Panc1 (cell line): ENCODE data around the gene SRP68. TPM values are rescaled to one million over a fixed set of nuclear protein-coding genes. Genes with fewer than 3 reads are reported as not detected.

Experiments
- ATAC-seq: fragments of 200-7000 bp; cut with Tn5 transposase; 2 replicates; pipeline ENCODE4 v1.9.1; 2020; ENCODE audit warnings: mild to moderate bottlenecking, moderate library complexity
- BruUV-seq: library from RNA; stranded (reverse); fragments of 400-500 nt; replicated peaks from 2 replicates; lab custom pipeline; 2021; lab: Mats Ljungman, UMichigan
- CTCF ChIA-PET: fragments of 300-600 bp; sonication (Branson Sonifier 250); formaldehyde crosslinking; loops from one replicate; lab custom pipeline; 2022; ENCODE audit warnings: antibody characterized with exemption; lab: Charles Lee
- POLR2A ChIA-PET: fragments of 300-600 bp; sonication (Branson Sonifier 250); formaldehyde crosslinking; loops from one replicate; lab custom pipeline; 2022; ENCODE audit warnings: antibody characterized with exemption; lab: Charles Lee
- DNase-seq: peaks from one replicate; pipeline ENCODE4 v3.0.0-alpha.2; 2010; ENCODE audit warnings: low read depth, low spot score
- H3K27ac ChIP-seq: 2 replicates; pipeline ENCODE4 v1.5.1; 2011; ENCODE audit warnings: mild to moderate bottlenecking, low read length, inconsistent platforms
- H3K27me3 ChIP-seq: fragments of 200-500 bp; sonication (Bioruptor generic); 2 replicates; pipeline ENCODE4 v1.6.0; 2014; ENCODE audit warnings: low read length, inconsistent platforms; ENCODE audit not compliant: control insufficient read depth, insufficient read depth
- H3K36me3 ChIP-seq: fragments of 200-500 bp; sonication (Bioruptor generic); 2 replicates; pipeline ENCODE4 v1.5.1; 2014; ENCODE audit warnings: inconsistent platforms, mild to moderate bottlenecking, low read length, moderate library complexity; ENCODE audit not compliant: control insufficient read depth, insufficient read depth
- H3K4me1 ChIP-seq: 2 replicates; pipeline ENCODE4 v1.5.1; 2011; ENCODE audit warnings: inconsistent platforms, mild to moderate bottlenecking, low read length, moderate library complexity; ENCODE audit not compliant: control insufficient read depth, insufficient read depth
- H3K4me3 ChIP-seq, 2 experiments: 2 replicates each; pipeline ENCODE4 v1.5.1; 2011 to 2012; ENCODE audit warnings: low read depth in 2 of 2, low read length in 2 of 2, mild to moderate bottlenecking in 2 of 2, inconsistent platforms in 1 of 2, moderate library complexity in 1 of 2
- H3K9me3 ChIP-seq: fragments of 200-500 bp; sonication (Bioruptor generic); 2 replicates; pipeline ENCODE4 v1.5.1; 2014; ENCODE audit warnings: low read depth, mild to moderate bottlenecking, inconsistent platforms, low read length, moderate library complexity; ENCODE audit not compliant: control insufficient read depth, insufficient read depth
- CTCF ChIP-seq: fragments of 450-650 bp; IDR thresholded peaks from 2 replicates; pipeline ENCODE4 v1.5.1; 2017; ENCODE audit warnings: mild to moderate bottlenecking
- POLR2AphosphoS5 ChIP-seq: IDR thresholded peaks from 2 replicates; pipeline ENCODE4 v1.6.1; 2012; ENCODE audit warnings: mild to moderate bottlenecking, low read depth, low read length, moderate library complexity
- REST ChIP-seq, 2 experiments: IDR thresholded peaks; 2 replicates each; pipeline ENCODE4 v1.6.1; 2011 to 2012; ENCODE audit warnings: low read depth in 2 of 2, control low read depth in 1 of 2, low read length in 1 of 2, mild to moderate bottlenecking in 1 of 2, moderate library complexity in 1 of 2; ENCODE audit not compliant: insufficient read depth in 1 of 2
- SIN3A ChIP-seq: IDR thresholded peaks from 2 replicates; pipeline ENCODE4 v1.6.1; 2012; ENCODE audit warnings: low read depth, mild to moderate bottlenecking, low read length, moderate library complexity, borderline replicate concordance; ENCODE audit not compliant: insufficient read depth
- TCF7L2 ChIP-seq: IDR thresholded peaks from 2 replicates; pipeline ENCODE4 v1.6.1; 2011; ENCODE audit warnings: mild to moderate bottlenecking, low read depth, low read length, inconsistent platforms
- in situ Hi-C: cut with HindIII; loops from 2 replicates; pipeline ENCODE4 v1.10.0; 2016; ENCODE audit warnings: low sequenced_read_pairs, low pct_unique_long_range_greater_than_20kb
- intact Hi-C: fragments of 100-400 bp; cut with micrococcal nuclease; formaldehyde crosslinking; loops from one replicate; pipeline ENCODE4 v1.10.0; 2022; ENCODE audit not compliant: unreplicated experiment
- total RNA-seq: library from RNA; stranded (reverse); gene quantifications from one replicate; pipeline ENCODE4 v1.2.1, GENCODE V29; 2021; ENCODE audit not compliant: unreplicated experiment

The SRP68 gene
- total RNA-seq, 1 experiment from 2014 or later: 100 TPM

DNA sequence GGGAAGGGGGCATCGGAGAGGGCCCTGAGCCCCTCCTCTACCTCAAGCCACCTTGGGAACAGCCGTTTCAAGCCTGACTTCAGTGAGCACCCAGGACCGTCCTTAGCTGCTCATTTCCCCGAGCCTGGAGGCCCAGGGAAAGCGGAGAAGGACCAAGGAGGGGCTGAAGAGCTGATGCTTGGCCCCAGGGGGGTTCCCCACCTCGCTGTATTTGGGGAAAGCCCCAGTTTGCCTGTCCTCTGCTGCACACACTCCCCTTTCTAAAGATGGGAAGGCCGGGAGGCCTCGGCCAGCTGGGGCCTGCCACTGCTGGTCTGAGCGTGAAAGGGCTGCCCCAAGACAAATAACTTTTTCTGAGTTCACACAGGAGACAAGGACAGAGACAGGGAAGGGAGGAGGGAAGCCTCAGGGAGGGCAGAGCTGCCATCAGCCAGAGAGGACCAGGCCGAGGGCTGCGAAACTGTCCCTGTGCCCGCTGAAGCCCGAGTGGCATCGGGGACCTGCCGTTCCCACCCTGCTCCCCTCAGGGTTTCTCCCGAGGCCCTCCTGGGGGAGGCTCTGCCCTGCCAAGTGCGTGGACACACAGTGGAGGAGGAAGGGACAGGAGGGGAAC is 18.3 kb upstream of the SRP68 start:
- no peaks in the 10 kb centered on the region for H3K4me1 ChIP-seq
- no peaks in the 10 kb centered on the region for H3K27me3 ChIP-seq
- H3K27ac ChIP-seq: no peak overlapping the region
- ChIA-PET POLR2A (no interaction called here), CTCF (interaction anchor here (0.5 kb wide), 1 partner anchor 636 kb away, joined by 4 read pairs; the partner anchor contains the start of genes JMJD6 and METTL23)
- no TSS peak for BruUV-seq
- ATAC-seq: no peak
- intact Hi-C loops: no loop called here
- no peaks in the 10 kb centered on the region for H3K9me3 ChIP-seq
- DNase-seq: no peak
- H3K4me3 ChIP-seq: no peak overlapping the region
- H3K36me3 ChIP-seq: no peaks in the 10 kb centered on the region; the same call in 1 of the 2 replicates
- in situ Hi-C loops: no loop called here
- TF ChIP-seq REST (IDR thresholded peaks at IDR 0.05; ENCODE audit: insufficient read depth in 1 of 2, low read depth in 2 of 2, low read length in 1 of 2) (no peak), POLR2AphosphoS5 (no peak), SIN3A (no peak), TCF7L2 (no peak), CTCF (no peak)

GRCh38 chr17:76089680-76090516 is 17.6 kb upstream of the SRP68 start:
- intact Hi-C loops (no loop called here), in situ Hi-C loops (no loop called here)
- no peaks in the 10 kb centered on the region for H3K9me3 ChIP-seq
- DNase-seq (no peak), ATAC-seq (no peak)
- no peak overlapping the region for H3K27ac ChIP-seq
- no peaks in the 10 kb centered on the region for H3K27me3 ChIP-seq
- H3K36me3 ChIP-seq: no peaks in the 10 kb centered on the region; the same call in 1 of the 2 replicates
- ChIA-PET POLR2A (no interaction called here), CTCF (no interaction called here)
- BruUV-seq: no TSS peak
- TF ChIP-seq TCF7L2 (no peak), SIN3A (no peak), CTCF (no peak), POLR2AphosphoS5 (no peak), REST (IDR thresholded peaks at IDR 0.05; ENCODE audit: insufficient read depth in 1 of 2, low read depth in 2 of 2, low read length in 1 of 2) (no peak)
- no peaks in the 10 kb centered on the region for H3K4me1 ChIP-seq
- no peak overlapping the region for H3K4me3 ChIP-seq
